HepG2 (cell line): ENCODE data around the gene MAP3K19. TPM values are rescaled to one million over a fixed set of nuclear protein-coding genes. Genes with fewer than 3 reads are reported as not detected.
A peak's percentile ranks its signal among the peaks of the same experiment; 100 is the strongest.

Experiments used
- ATF1 ChIP-seq: IDR thresholded peaks from 2 replicates; pipeline ENCODE4 v1.6.1; 2016; ENCODE audit warnings: mild to moderate bottlenecking, control low read depth
- ATF7-NPFF ChIP-seq: sonication (generic); formaldehyde crosslinking; IDR thresholded peaks from 2 replicates; pipeline ENCODE4 v1.8.1; 2023; ENCODE audit warnings: mild to moderate bottlenecking, low read depth, missing genetic modification reagents, moderate library complexity
- HMG20A ChIP-seq: IDR thresholded peaks from 2 replicates; pipeline ENCODE4 v1.6.1; 2016; ENCODE audit warnings: borderline replicate concordance
- HNF4A ChIP-seq: sonication (generic); formaldehyde crosslinking; IDR thresholded peaks from 2 replicates; pipeline ENCODE4 v1.4.0; 2020; ENCODE audit warnings: missing genetic modification reagents
- JARID2 ChIP-seq: sonication (generic); formaldehyde crosslinking; IDR thresholded peaks from 2 replicates; pipeline ENCODE4 v1.8.1; 2023; ENCODE audit warnings: missing genetic modification reagents, inconsistent platforms; ENCODE audit not compliant: insufficient replicate concordance
- KLF13 ChIP-seq: sonication (generic); formaldehyde crosslinking; IDR thresholded peaks from 2 replicates; pipeline ENCODE4 v1.4.0; 2020; ENCODE audit warnings: mild to moderate bottlenecking, missing genetic modification reagents
- KLF9 ChIP-seq: IDR thresholded peaks from 2 replicates; pipeline ENCODE4 v1.6.1; 2016; ENCODE audit warnings: low read depth
- MAF1 ChIP-seq: sonication (generic); formaldehyde crosslinking; IDR thresholded peaks from 2 replicates; pipeline ENCODE4 v1.5.0; 2020; ENCODE audit warnings: missing genetic modification reagents, borderline replicate concordance
- MED13 ChIP-seq: sonication (generic); formaldehyde crosslinking; IDR thresholded peaks from 2 replicates; pipeline ENCODE4 v1.5.0; 2020; ENCODE audit warnings: missing genetic modification reagents
- NONO ChIP-seq, 2 experiments: fragments of 450-650 bp in 1 of 2; sonication (generic) in 1 of 2; formaldehyde crosslinking in 1 of 2; IDR thresholded peaks in 1 of 2; conservative IDR thresholded peaks in 1 of 2; 2 replicates each; pipeline versions ENCODE4 v1.6.1 to v1.8.0; 2017 to 2022; ENCODE audit warnings: mild to moderate bottlenecking in 1 of 2, missing genetic modification reagents in 1 of 2, moderate library complexity in 1 of 2
- PHF5A ChIP-seq: IDR thresholded peaks from one replicate; pipeline ENCODE4 v1.6.1; 2018; ENCODE audit warnings: low read depth, missing genetic modification reagents; ENCODE audit not compliant: unreplicated experiment
- RBAK ChIP-seq: sonication (generic); formaldehyde crosslinking; IDR thresholded peaks from 2 replicates; pipeline ENCODE4 v1.5.1; 2020; ENCODE audit warnings: mild to moderate bottlenecking, missing genetic modification reagents
- RFX3 ChIP-seq: IDR thresholded peaks from 2 replicates; pipeline ENCODE4 v1.6.1; 2016; ENCODE audit warnings: missing biosample characterization, missing genetic modification reagents
- RFX5 ChIP-seq: IDR thresholded peaks from 2 replicates; pipeline ENCODE4 v1.6.1; 2011; ENCODE audit warnings: low read depth, low read length, improper control_type of control experiment
- SP2 ChIP-seq: sonication (generic); formaldehyde crosslinking; IDR thresholded peaks from 2 replicates; pipeline ENCODE4 v1.5.1; 2020; ENCODE audit warnings: mild to moderate bottlenecking, missing genetic modification reagents
- TAF15 ChIP-seq: fragments of 200-400 bp; formaldehyde crosslinking; IDR thresholded peaks from one replicate; pipeline ENCODE4 v1.6.1; 2018; ENCODE audit warnings: mild to moderate bottlenecking, low read depth, low read length; ENCODE audit not compliant: poor library complexity, severe bottlenecking
- ZEB1 ChIP-seq: IDR thresholded peaks from 2 replicates; pipeline ENCODE4 v1.6.1; 2012; ENCODE audit warnings: mild to moderate bottlenecking, low read depth, inconsistent platforms; ENCODE audit not compliant: insufficient replicate concordance
- ZNF34 ChIP-seq: sonication (generic); formaldehyde crosslinking; IDR thresholded peaks from 2 replicates; pipeline ENCODE4 v1.4.0; 2020; ENCODE audit warnings: mild to moderate bottlenecking, missing genetic modification reagents, borderline replicate concordance
- ZNF446 ChIP-seq: sonication (generic); formaldehyde crosslinking; IDR thresholded peaks from 2 replicates; pipeline ENCODE4 v1.5.0; 2020; ENCODE audit warnings: mild to moderate bottlenecking, missing genetic modification reagents
- ZNF850 ChIP-seq: sonication (generic); formaldehyde crosslinking; conservative IDR thresholded peaks from 2 replicates; pipeline ENCODE4 v1.9.0; 2021; ENCODE audit warnings: mild to moderate bottlenecking, missing genetic modification reagents
- polyA plus RNA-seq, 8 experiments: library from polyadenylated mRNA; depleted of rRNA in 3 of 8; stranded (reverse) in 7 of 8; unstranded in 1 of 8; fragments of >200 nt; fragmentation: Illumina TruSeq in 4 of 8; extraction: Trizol in 4 of 8; gene quantifications; 2 replicates each; pipeline versions ENCODE4 v1.2.1 to v1.2.3, GENCODE V29; 2011 to 2016; ENCODE audit warnings: low read depth in 4 of 8, missing spikeins in 1 of 8, mixed read lengths in 1 of 8; ENCODE audit not compliant: insufficient read depth in 1 of 8
- total RNA-seq, 5 experiments: library from RNA; depleted of rRNA; stranded (reverse); fragments of >200 nt; fragmentation: Illumina TruSeq; extraction: Trizol; gene quantifications; 2 replicates each; pipeline ENCODE4 v1.2.3, GENCODE V29; 2016; ENCODE audit warnings: low read depth in 1 of 5
- TF ChIP-seq, protein P1 (sequence below): sonication (generic); formaldehyde crosslinking; IDR thresholded peaks from 2 replicates; pipeline ENCODE4 v1.4.0; 2020; ENCODE audit warnings: missing genetic modification reagents
- TF ChIP-seq, protein P2 (sequence below): sonication (generic); formaldehyde crosslinking; IDR thresholded peaks from 2 replicates; pipeline ENCODE4 v1.4.0; 2020; ENCODE audit warnings: missing genetic modification reagents
- TF ChIP-seq, protein P3 (sequence below): sonication (generic); formaldehyde crosslinking; IDR thresholded peaks from 2 replicates; pipeline ENCODE4 v1.5.0; 2020; ENCODE audit warnings: missing genetic modification reagents
- TF ChIP-seq, protein P4 (sequence below): IDR thresholded peaks from 2 replicates; pipeline ENCODE4 v1.6.1; 2018; ENCODE audit warnings: missing genetic modification reagents, mild to moderate bottlenecking, missing compliant biosample characterization

The MAP3K19 gene
- total and polyA plus RNA-seq, 2 of the 13 experiments (the other 11 are each of a cell fraction or from before 2014, with no cell fraction given): not detected

DNA sequence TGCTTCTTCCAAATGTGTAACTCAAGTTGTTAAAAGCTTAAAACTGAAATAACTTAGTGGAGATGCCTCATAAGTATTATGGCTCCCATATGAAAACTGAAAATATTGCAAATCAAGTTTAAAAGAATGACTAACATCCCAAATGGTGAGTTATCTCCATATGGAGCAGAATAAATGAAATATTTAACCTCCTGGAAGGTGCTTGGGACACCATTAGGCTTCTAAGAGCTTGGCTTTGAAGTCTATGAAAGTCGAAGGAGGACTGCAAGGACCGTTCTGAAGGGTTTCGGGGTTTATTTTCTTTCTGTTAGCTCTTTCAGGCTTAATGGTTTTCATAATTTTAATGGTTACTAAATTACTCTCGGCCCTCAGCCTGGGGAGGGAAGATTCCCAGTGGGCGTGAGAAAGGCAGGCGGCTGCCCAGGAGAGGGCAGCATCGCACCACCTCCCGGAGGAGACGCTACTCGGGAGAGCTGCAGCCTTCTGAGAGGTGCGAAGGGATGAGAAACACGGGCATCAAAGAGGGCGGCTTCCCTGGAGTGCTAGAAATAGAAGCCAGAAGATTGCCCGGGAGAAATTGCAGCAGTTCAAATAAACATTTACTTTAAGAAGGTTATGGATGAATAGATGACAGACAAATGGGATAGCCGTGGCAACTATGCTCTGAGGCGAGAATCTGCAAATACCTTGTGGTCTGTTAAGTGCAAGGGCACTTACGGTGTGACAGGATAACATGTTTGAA, 43.1 kb downstream of the MAP3K19 start (continued):
- TF ChIP-seq SP2 (CRISPR knock-in tag): no peak
- no peak for TF ChIP-seq ZNF850 (CRISPR knock-in tag)
- TF ChIP-seq ATF1 (CRISPR knock-in tag): no peak
- no peak for TF ChIP-seq TAF15
- no peak for TF ChIP-seq HNF4A
- no peak for TF ChIP-seq HMG20A
- TF ChIP-seq MAF1 (CRISPR knock-in tag): no peak
- no peak for TF ChIP-seq KLF9
- TF ChIP-seq JARID2 (CRISPR knock-in tag): peak; percentile 56
- no peak for TF ChIP-seq ZNF446 (CRISPR knock-in tag)
- no peak for TF ChIP-seq NONO (IDR thresholded peaks at IDR 0.05)
- TF ChIP-seq NONO (CRISPR knock-in tag; conservative IDR thresholded peaks at IDR 0.05): 0 out of 2 replicates have a peak, but pooled peaks have one; percentile 32
- TF ChIP-seq, protein P1, sequence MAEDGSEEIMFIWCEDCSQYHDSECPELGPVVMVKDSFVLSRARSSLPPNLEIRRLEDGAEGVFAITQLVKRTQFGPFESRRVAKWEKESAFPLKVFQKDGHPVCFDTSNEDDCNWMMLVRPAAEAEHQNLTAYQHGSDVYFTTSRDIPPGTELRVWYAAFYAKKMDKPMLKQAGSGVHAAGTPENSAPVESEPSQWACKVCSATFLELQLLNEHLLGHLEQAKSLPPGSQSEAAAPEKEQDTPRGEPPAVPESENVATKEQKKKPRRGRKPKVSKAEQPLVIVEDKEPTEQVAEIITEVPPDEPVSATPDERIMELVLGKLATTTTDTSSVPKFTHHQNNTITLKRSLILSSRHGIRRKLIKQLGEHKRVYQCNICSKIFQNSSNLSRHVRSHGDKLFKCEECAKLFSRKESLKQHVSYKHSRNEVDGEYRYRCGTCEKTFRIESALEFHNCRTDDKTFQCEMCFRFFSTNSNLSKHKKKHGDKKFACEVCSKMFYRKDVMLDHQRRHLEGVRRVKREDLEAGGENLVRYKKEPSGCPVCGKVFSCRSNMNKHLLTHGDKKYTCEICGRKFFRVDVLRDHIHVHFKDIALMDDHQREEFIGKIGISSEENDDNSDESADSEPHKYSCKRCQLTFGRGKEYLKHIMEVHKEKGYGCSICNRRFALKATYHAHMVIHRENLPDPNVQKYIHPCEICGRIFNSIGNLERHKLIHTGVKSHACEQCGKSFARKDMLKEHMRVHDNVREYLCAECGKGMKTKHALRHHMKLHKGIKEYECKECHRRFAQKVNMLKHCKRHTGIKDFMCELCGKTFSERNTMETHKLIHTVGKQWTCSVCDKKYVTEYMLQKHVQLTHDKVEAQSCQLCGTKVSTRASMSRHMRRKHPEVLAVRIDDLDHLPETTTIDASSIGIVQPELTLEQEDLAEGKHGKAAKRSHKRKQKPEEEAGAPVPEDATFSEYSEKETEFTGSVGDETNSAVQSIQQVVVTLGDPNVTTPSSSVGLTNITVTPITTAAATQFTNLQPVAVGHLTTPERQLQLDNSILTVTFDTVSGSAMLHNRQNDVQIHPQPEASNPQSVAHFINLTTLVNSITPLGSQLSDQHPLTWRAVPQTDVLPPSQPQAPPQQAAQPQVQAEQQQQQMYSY (CRISPR knock-in tag): no peak
- no peak for TF ChIP-seq PHF5A (CRISPR knock-in tag)
- no peak for TF ChIP-seq RFX5
- TF ChIP-seq, protein P2, sequence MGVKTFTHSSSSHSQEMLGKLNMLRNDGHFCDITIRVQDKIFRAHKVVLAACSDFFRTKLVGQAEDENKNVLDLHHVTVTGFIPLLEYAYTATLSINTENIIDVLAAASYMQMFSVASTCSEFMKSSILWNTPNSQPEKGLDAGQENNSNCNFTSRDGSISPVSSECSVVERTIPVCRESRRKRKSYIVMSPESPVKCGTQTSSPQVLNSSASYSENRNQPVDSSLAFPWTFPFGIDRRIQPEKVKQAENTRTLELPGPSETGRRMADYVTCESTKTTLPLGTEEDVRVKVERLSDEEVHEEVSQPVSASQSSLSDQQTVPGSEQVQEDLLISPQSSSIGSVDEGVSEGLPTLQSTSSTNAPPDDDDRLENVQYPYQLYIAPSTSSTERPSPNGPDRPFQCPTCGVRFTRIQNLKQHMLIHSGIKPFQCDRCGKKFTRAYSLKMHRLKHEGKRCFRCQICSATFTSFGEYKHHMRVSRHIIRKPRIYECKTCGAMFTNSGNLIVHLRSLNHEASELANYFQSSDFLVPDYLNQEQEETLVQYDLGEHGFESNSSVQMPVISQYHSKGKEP: no peak
- no peak for TF ChIP-seq RFX3 (CRISPR knock-in tag)
- no peak for TF ChIP-seq ZEB1
- no peak for TF ChIP-seq RBAK (CRISPR knock-in tag)
- TF ChIP-seq, protein P3, sequence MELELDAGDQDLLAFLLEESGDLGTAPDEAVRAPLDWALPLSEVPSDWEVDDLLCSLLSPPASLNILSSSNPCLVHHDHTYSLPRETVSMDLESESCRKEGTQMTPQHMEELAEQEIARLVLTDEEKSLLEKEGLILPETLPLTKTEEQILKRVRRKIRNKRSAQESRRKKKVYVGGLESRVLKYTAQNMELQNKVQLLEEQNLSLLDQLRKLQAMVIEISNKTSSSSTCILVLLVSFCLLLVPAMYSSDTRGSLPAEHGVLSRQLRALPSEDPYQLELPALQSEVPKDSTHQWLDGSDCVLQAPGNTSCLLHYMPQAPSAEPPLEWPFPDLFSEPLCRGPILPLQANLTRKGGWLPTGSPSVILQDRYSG (CRISPR knock-in tag): no peak
- no peak for TF ChIP-seq KLF13 (CRISPR knock-in tag)
- no peak for TF ChIP-seq MED13 (CRISPR knock-in tag)
- no peak for TF ChIP-seq ATF7-NPFF (CRISPR knock-in tag)
- TF ChIP-seq ZNF34 (CRISPR knock-in tag): no peak
- TF ChIP-seq, protein P4, sequence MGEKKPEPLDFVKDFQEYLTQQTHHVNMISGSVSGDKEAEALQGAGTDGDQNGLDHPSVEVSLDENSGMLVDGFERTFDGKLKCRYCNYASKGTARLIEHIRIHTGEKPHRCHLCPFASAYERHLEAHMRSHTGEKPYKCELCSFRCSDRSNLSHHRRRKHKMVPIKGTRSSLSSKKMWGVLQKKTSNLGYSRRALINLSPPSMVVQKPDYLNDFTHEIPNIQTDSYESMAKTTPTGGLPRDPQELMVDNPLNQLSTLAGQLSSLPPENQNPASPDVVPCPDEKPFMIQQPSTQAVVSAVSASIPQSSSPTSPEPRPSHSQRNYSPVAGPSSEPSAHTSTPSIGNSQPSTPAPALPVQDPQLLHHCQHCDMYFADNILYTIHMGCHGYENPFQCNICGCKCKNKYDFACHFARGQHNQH (CRISPR knock-in tag): 0 out of 2 replicates have a peak, but pooled peaks have one; percentile 25
